ENCODE data around the gene RASD1. TPM values are rescaled to one million over a fixed set of nuclear protein-coding genes. Genes with fewer than 3 reads are reported as not detected.

The RASD1 gene, protein sequence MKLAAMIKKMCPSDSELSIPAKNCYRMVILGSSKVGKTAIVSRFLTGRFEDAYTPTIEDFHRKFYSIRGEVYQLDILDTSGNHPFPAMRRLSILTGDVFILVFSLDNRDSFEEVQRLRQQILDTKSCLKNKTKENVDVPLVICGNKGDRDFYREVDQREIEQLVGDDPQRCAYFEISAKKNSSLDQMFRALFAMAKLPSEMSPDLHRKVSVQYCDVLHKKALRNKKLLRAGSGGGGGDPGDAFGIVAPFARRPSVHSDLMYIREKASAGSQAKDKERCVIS
- total RNA-seq (ENCODE audit: unreplicated experiment) = 0.31 TPM
- long read RNA-seq = 0 reads

GRCh38 chr17:17496189-17497064 lies at the start of gene RASD1:
Gene RASD1 (minus strand): TSS chr17:17496395. CDS start chr17:17496181, 214 bp downstream.
- no peak within 1 kb of the TSS for H3K27ac Mint-ChIP-seq (ENCODE audit: unreplicated experiment)
- H3K36me3 Mint-ChIP-seq (ENCODE audit: low read depth, unreplicated experiment) = peaks cover 12% of the 10 kb centered on the region
- peaks cover 9% of the 10 kb centered on the region for H3K4me1 Mint-ChIP-seq (ENCODE audit: unreplicated experiment)
- H3K4me3 Mint-ChIP-seq (ENCODE audit: unreplicated experiment) = peak within 1 kb of the TSS; percentile 87
- DNase-seq (ENCODE audit: low spot score) = peak; percentile 89
- peaks cover 15% of the 10 kb centered on the region for H3K27me3 Mint-ChIP-seq (ENCODE audit: unreplicated experiment)
- H3K9me3 Mint-ChIP-seq (ENCODE audit: unreplicated experiment) = no peaks in the 10 kb centered on the region
- TF ChIP-seq, protein P1, sequence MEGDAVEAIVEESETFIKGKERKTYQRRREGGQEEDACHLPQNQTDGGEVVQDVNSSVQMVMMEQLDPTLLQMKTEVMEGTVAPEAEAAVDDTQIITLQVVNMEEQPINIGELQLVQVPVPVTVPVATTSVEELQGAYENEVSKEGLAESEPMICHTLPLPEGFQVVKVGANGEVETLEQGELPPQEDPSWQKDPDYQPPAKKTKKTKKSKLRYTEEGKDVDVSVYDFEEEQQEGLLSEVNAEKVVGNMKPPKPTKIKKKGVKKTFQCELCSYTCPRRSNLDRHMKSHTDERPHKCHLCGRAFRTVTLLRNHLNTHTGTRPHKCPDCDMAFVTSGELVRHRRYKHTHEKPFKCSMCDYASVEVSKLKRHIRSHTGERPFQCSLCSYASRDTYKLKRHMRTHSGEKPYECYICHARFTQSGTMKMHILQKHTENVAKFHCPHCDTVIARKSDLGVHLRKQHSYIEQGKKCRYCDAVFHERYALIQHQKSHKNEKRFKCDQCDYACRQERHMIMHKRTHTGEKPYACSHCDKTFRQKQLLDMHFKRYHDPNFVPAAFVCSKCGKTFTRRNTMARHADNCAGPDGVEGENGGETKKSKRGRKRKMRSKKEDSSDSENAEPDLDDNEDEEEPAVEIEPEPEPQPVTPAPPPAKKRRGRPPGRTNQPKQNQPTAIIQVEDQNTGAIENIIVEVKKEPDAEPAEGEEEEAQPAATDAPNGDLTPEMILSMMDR (IDR thresholded peaks at IDR 0.05; ENCODE audit: unreplicated experiment) = peak; percentile 97

DNA sequence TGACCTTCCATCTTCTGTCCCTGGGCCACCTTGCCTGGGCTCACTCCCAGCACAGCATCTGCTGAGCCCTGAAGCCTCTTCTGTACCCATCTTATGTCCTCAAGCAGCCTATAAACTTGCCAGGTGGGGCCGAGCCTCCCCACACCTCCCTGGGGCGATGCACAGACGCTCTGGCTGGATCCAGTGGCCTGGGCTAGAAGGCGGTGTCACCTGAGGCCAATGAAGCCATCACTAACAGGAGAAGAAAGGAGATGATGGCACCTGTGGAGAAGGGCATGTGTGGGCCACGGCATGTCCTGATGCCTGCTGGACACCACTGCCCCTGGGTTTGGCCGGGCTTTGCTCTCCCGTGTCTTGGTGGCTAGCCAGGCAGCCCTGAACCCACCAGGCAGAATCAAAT lies 49.8 kb upstream of the RASD1 start:
- H3K9me3 Mint-ChIP-seq (ENCODE audit: unreplicated experiment) = no peaks in the 10 kb centered on the region
- DNase-seq (ENCODE audit: low spot score) = no peak
- H3K27ac Mint-ChIP-seq (ENCODE audit: unreplicated experiment) = no peak overlapping the region
- no peaks in the 10 kb centered on the region for H3K36me3 Mint-ChIP-seq (ENCODE audit: low read depth, unreplicated experiment)
- no peaks in the 10 kb centered on the region for H3K4me1 Mint-ChIP-seq (ENCODE audit: unreplicated experiment)
- TF ChIP-seq, protein P1 (IDR thresholded peaks at IDR 0.05; ENCODE audit: unreplicated experiment) = no peak
- H3K4me3 Mint-ChIP-seq (ENCODE audit: unreplicated experiment) = no peak overlapping the region
- peaks cover 6% of the 10 kb centered on the region for H3K27me3 Mint-ChIP-seq (ENCODE audit: unreplicated experiment)

- no peak for DNase-seq (ENCODE audit: low spot score)
- TF ChIP-seq, protein P1 (IDR thresholded peaks at IDR 0.05; ENCODE audit: unreplicated experiment) = no peak
- H3K36me3 Mint-ChIP-seq (ENCODE audit: low read depth, unreplicated experiment) = no peaks in the 10 kb centered on the region
- H3K4me1 Mint-ChIP-seq (ENCODE audit: unreplicated experiment) = no peaks in the 10 kb centered on the region
- peaks cover 6% of the 10 kb centered on the region for H3K27me3 Mint-ChIP-seq (ENCODE audit: unreplicated experiment)
- H3K9me3 Mint-ChIP-seq (ENCODE audit: unreplicated experiment) = no peaks in the 10 kb centered on the region
- H3K4me3 Mint-ChIP-seq (ENCODE audit: unreplicated experiment) = no peak overlapping the region
- H3K27ac Mint-ChIP-seq (ENCODE audit: unreplicated experiment) = no peak overlapping the region
Observed at GRCh38 chr17:17545031-17545820, 49.0 kb upstream of the RASD1 start.

DNA sequence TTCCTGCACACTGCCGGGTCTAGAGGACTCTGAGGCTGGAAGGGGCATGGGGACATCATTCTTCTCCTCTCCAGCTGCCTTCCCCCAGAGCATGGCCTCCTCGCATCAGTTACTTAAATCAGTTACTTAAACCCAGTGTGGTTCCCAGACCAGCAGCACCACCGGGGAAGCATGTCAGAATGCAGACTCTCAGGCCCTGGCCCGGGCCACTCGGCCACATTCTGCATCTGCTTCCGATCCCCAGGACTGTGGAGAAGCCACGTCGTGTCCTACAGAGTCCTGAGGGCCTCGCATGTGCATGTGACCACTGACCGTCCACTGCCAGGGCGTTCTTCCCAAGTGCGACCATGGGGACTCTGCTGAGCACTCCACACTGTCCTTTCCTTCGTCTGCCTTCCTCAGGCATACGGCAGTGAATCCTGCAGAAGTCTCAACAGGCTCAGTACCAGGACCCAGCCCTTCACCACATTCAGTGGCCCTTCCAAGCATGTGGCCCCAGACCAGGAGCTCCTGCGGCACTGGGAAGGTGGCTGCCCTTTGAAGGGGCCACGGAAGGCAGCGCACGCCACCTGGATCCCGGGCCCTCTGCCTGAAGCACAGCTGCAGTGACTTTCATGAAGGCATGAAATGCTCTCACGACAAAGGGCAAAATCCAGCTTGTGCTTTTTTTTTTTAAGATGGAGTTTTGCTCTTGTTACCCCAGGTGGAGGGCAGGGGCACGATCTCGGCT lies 46.9 kb upstream of the RASD1 start:
- H3K9me3 Mint-ChIP-seq (ENCODE audit: unreplicated experiment) = no peaks in the 10 kb centered on the region
- H3K27me3 Mint-ChIP-seq (ENCODE audit: unreplicated experiment) = peaks cover 11% of the 10 kb centered on the region
- no peak overlapping the region for H3K4me3 Mint-ChIP-seq (ENCODE audit: unreplicated experiment)
- H3K4me1 Mint-ChIP-seq (ENCODE audit: unreplicated experiment) = no peaks in the 10 kb centered on the region
- no peaks in the 10 kb centered on the region for H3K36me3 Mint-ChIP-seq (ENCODE audit: low read depth, unreplicated experiment)
- TF ChIP-seq, protein P1 (IDR thresholded peaks at IDR 0.05; ENCODE audit: unreplicated experiment) = no peak
- H3K27ac Mint-ChIP-seq (ENCODE audit: unreplicated experiment) = no peak overlapping the region
- DNase-seq (ENCODE audit: low spot score) = no peak
